ENCODE data around the gene MEIS1. TPM values are rescaled to one million over a fixed set of nuclear protein-coding genes. Genes with fewer than 3 reads are reported as not detected.

Gene MEIS1
- total and polyA plus RNA-seq, 2 of the 8 experiments (the other 6 are each of a cell fraction or from before 2014, with no cell fraction given): 0.17 to 1.2 TPM

DNA sequence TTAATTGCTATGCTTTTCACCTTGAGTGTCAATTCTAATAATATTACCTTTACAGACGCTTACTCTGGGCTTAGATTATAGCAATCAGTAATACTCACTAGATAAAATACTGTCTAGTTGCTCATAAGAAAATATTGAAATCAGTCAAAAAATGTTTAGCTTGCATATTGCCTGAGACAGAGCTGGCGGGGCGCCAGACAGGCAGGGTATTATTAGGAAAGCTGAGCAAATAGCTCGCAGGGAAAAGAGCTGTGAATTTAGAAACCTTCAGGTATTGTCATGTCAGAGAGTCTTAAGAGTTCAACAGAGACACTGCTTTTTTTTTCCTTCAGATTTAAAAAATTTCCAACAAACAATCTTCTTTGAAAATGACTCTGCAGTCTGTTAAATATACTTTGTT, 118.4 kb downstream of the MEIS1 start (continued):
- TF ChIP-seq CHD7 (IDR thresholded peaks at IDR 0.05; ENCODE audit: insufficient replicate concordance, low read length): no peak
- TF ChIP-seq SUZ12 (IDR thresholded peaks at IDR 0.05; ENCODE audit: low read length): no peak
- no peak for TF ChIP-seq KDM4A (IDR thresholded peaks at IDR 0.05; ENCODE audit: low read depth, low read length, severe bottlenecking)
- TF ChIP-seq RBBP5 (IDR thresholded peaks at IDR 0.05; ENCODE audit: borderline replicate concordance, low read depth, low read length): no peak

All from H1 (cell line).